H1 (cell line): ENCODE results near the gene CUTC. TPM values are rescaled to one million over a fixed set of nuclear protein-coding genes. Genes with fewer than 3 reads are reported as not detected.

Experiments used
- CBX5 ChIP-seq: fragments of 300-800, 300-1000 bp; sonication (generic); IDR thresholded peaks from 2 replicates; pipeline ENCODE4 v1.7.1; 2016; ENCODE audit warnings: antibody characterized with exemption, low read length, low read depth
- EZH2 ChIP-seq: fragments of 200-600 bp; sonication (generic); IDR thresholded peaks from 2 replicates; pipeline ENCODE4 v1.7.1; 2012; ENCODE audit warnings: low read depth, mild to moderate bottlenecking, moderate library complexity, low read length, inconsistent platforms; ENCODE audit not compliant: severe bottlenecking
- GTF2F1 ChIP-seq: IDR thresholded peaks from 2 replicates; pipeline ENCODE4 v1.6.1; 2012; ENCODE audit warnings: low read depth, low read length, improper control_type of control experiment, borderline replicate concordance
- JUND ChIP-seq: IDR thresholded peaks from 2 replicates; pipeline ENCODE4 v1.6.1; 2011; ENCODE audit warnings: mild to moderate bottlenecking, improper control_type of control experiment, low read length
- MAFK ChIP-seq: IDR thresholded peaks from 2 replicates; pipeline ENCODE4 v1.6.1; 2012; ENCODE audit warnings: low read depth, mild to moderate bottlenecking, improper control_type of control experiment, low read length
- POLR2AphosphoS5 ChIP-seq: IDR thresholded peaks from 2 replicates; pipeline ENCODE4 v1.6.1; 2011; ENCODE audit warnings: low read depth, low read length
- SP1 ChIP-seq: IDR thresholded peaks from 2 replicates; pipeline ENCODE4 v1.6.1; 2011; ENCODE audit warnings: low read depth, low read length
- polyA plus RNA-seq, 7 experiments: library from polyadenylated mRNA; depleted of rRNA in 3 of 7; stranded (reverse) in 5 of 7; unstranded in 2 of 7; fragments of >200 nt in 5 of 7; fragments of 200-250 nt in 2 of 7; gene quantifications; 1 replicate in 5 of 7; 2 replicates in 1 of 7; 4 replicates in 1 of 7; pipeline versions ENCODE4 v1.2.1 to v1.2.3, GENCODE V29; 2011 to 2013; ENCODE audit warnings: missing spikeins in 2 of 7, mixed read lengths in 2 of 7
- total RNA-seq: library from RNA; stranded (reverse); fragmentation: NEBNext Ultra II Directional; extraction: Animal tissue kit (Norgen Biotek cat#: 25700); gene quantifications from 2 replicates; pipeline ENCODE4 v1.2.1, GENCODE V29; 2021
- TF ChIP-seq, protein P1 (sequence below): fragments of 300-600 bp; sonication (generic); IDR thresholded peaks from 2 replicates; pipeline ENCODE4 v1.7.1; 2012; ENCODE audit warnings: low read length, moderate library complexity, mild to moderate bottlenecking, inconsistent platforms; ENCODE audit not compliant: insufficient replicate concordance

CUTC gene
- total and polyA plus RNA-seq, 2 of the 8 experiments (the other 6 are each of a cell fraction or from before 2014, with no cell fraction given) = 25.3 to 25.6 TPM

DNA sequence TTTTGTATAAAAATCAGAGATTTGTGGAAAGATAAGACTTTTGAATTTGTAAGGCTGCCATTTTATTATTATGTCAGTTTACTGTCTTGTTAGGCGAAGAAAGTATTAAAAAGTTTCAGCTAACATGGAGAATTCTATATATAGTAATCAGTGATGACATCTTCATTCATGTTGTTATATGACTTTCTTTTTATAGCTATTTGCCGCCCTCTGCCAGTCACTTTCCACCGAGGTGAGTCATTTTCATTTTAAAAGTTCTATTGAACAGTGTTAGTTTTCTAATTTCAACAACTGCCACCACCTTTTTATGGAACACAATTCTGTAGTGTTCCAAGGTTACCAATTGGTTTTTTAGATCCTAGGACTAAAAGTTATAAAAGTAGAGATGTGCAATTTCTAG is 11.8 kb downstream of the CUTC start (continued):
- TF ChIP-seq, protein P1, sequence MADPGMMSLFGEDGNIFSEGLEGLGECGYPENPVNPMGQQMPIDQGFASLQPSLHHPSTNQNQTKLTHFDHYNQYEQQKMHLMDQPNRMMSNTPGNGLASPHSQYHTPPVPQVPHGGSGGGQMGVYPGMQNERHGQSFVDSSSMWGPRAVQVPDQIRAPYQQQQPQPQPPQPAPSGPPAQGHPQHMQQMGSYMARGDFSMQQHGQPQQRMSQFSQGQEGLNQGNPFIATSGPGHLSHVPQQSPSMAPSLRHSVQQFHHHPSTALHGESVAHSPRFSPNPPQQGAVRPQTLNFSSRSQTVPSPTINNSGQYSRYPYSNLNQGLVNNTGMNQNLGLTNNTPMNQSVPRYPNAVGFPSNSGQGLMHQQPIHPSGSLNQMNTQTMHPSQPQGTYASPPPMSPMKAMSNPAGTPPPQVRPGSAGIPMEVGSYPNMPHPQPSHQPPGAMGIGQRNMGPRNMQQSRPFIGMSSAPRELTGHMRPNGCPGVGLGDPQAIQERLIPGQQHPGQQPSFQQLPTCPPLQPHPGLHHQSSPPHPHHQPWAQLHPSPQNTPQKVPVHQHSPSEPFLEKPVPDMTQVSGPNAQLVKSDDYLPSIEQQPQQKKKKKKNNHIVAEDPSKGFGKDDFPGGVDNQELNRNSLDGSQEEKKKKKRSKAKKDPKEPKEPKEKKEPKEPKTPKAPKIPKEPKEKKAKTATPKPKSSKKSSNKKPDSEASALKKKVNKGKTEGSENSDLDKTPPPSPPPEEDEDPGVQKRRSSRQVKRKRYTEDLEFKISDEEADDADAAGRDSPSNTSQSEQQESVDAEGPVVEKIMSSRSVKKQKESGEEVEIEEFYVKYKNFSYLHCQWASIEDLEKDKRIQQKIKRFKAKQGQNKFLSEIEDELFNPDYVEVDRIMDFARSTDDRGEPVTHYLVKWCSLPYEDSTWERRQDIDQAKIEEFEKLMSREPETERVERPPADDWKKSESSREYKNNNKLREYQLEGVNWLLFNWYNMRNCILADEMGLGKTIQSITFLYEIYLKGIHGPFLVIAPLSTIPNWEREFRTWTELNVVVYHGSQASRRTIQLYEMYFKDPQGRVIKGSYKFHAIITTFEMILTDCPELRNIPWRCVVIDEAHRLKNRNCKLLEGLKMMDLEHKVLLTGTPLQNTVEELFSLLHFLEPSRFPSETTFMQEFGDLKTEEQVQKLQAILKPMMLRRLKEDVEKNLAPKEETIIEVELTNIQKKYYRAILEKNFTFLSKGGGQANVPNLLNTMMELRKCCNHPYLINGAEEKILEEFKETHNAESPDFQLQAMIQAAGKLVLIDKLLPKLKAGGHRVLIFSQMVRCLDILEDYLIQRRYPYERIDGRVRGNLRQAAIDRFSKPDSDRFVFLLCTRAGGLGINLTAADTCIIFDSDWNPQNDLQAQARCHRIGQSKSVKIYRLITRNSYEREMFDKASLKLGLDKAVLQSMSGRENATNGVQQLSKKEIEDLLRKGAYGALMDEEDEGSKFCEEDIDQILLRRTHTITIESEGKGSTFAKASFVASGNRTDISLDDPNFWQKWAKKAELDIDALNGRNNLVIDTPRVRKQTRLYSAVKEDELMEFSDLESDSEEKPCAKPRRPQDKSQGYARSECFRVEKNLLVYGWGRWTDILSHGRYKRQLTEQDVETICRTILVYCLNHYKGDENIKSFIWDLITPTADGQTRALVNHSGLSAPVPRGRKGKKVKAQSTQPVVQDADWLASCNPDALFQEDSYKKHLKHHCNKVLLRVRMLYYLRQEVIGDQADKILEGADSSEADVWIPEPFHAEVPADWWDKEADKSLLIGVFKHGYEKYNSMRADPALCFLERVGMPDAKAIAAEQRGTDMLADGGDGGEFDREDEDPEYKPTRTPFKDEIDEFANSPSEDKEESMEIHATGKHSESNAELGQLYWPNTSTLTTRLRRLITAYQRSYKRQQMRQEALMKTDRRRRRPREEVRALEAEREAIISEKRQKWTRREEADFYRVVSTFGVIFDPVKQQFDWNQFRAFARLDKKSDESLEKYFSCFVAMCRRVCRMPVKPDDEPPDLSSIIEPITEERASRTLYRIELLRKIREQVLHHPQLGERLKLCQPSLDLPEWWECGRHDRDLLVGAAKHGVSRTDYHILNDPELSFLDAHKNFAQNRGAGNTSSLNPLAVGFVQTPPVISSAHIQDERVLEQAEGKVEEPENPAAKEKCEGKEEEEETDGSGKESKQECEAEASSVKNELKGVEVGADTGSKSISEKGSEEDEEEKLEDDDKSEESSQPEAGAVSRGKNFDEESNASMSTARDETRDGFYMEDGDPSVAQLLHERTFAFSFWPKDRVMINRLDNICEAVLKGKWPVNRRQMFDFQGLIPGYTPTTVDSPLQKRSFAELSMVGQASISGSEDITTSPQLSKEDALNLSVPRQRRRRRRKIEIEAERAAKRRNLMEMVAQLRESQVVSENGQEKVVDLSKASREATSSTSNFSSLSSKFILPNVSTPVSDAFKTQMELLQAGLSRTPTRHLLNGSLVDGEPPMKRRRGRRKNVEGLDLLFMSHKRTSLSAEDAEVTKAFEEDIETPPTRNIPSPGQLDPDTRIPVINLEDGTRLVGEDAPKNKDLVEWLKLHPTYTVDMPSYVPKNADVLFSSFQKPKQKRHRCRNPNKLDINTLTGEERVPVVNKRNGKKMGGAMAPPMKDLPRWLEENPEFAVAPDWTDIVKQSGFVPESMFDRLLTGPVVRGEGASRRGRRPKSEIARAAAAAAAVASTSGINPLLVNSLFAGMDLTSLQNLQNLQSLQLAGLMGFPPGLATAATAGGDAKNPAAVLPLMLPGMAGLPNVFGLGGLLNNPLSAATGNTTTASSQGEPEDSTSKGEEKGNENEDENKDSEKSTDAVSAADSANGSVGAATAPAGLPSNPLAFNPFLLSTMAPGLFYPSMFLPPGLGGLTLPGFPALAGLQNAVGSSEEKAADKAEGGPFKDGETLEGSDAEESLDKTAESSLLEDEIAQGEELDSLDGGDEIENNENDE = no peak
- TF ChIP-seq MAFK (no peak), POLR2AphosphoS5 (no peak), GTF2F1 (no peak), SP1 (no peak), EZH2 (no peak), JUND (no peak), CBX5 (no peak)
- TF ChIP-seq, all 59 proteins: peak for 0
